HG02870 (cell line): ENCODE measurements around the gene KIF23.
A peak's percentile ranks its signal among the peaks of the same experiment; 100 is the strongest.

Experiments used
- ATAC-seq: cut with Tn5 transposase; IDR thresholded peaks from one replicate; pipeline ENCODE4 v1.9.1; 2021; ENCODE audit warnings: mild to moderate bottlenecking, moderate library complexity; ENCODE audit not compliant: unreplicated experiment

Gene KIF23

GRCh38 chr15:69394556-69395282 lies 19.4 kb upstream of the KIF23 start:
- ATAC-seq, result no peak

DNA sequence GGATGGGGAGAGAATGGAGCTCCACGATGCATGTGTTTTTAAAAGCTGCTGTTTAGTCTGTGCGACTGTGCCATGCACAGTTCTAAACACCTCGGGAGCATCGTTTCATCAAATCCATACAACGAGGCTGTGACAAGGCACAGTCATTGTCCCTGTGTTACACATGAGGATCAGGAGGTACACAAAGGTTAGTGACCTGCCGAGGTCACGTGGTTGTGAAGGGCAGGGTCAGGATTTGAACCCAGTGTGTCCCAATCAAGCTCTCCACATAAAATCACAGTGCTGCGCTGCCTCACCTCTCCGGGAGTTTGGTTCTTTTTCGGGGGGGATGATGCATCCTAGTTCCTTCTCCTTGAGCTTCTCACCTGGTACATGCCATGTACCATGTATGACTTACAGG lies 18.7 kb upstream of the KIF23 start:
- ATAC-seq, result no peak

- no peak for ATAC-seq
Measured at GRCh38 chr15:69395991-69396390, 18.2 kb upstream of the KIF23 start.

- no peak for ATAC-seq
Measured at GRCh38 chr15:69398491-69398891, 15.7 kb upstream of the KIF23 start.

- ATAC-seq, result no peak
Measured at GRCh38 chr15:69400850-69401249, 13.3 kb upstream of the KIF23 start.

DNA sequence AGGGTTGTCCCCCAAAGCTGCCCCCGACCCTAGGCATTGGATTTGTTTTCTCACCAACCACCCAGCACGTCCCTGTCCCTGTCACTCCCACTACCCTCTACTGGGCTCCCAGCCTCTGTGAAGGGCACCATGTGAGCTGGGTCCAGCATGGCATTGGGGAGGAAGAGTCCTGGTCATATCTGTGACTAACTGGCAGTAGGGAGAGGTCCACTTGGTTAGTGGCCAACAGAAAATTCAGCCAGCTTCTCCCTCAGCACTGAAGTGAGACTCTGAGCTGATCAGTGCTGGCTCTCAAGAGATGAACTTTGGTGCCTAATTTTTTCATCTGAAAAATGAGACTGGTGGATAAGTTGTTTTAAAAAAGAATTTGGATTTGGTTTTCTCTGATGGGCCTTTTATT lies 11.3 kb upstream of the KIF23 start:
- no peak for ATAC-seq

DNA sequence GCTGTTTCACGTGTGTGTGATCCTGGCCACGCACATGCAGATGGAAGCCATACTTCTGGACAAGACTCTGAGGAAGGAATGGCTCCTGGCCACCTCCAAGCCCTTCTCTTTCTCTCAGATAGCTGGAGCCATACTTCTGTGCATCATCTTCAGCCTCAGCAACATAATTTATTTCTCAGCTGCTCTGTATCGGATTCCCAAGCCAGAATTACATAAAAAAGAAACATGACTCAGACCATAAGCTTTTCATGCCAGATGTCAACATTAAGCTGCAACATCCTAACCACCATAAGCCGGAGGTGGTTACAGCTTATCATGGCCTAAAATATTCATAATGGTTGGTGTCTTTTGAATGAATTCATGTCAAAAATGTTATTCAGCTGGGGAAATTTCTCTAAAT lies 10.6 kb upstream of the KIF23 start:
- ATAC-seq, result no peak

- no peak for ATAC-seq
Measured at GRCh38 chr15:69405110-69405509, 9.0 kb upstream of the KIF23 start.

DNA sequence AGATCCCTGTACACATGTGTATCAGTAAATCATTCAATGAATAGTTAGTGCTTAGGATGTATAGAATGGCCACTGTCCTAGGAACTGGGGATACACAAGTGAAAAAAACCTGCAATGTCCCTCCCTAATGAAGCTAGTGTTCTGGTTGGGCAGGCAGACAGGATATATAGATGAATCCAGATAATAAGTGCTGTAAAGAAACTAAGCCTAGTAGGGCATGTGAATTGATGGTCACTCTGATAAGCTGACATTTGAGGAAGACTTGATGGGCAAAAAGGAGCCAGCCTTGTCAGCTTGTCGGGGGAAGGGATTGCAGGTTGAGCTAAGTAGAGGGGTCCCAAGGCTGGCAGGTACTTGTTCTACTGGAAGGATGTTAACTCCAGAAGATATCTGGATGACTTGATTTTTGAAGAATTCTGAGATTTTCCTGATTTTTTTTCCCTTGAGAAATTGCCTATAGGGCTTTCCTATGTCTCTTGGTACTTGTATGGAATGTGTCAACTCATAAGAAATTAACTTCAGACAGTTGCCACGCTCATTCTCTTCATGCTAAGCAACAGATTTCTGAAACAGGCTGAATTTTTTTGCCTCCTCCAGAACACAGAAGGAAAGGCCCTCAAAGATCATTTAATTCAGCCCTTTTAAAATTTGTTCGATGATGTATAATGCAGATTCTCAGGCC lies 6.3 kb upstream of the KIF23 start:
- ATAC-seq, result no peak

DNA sequence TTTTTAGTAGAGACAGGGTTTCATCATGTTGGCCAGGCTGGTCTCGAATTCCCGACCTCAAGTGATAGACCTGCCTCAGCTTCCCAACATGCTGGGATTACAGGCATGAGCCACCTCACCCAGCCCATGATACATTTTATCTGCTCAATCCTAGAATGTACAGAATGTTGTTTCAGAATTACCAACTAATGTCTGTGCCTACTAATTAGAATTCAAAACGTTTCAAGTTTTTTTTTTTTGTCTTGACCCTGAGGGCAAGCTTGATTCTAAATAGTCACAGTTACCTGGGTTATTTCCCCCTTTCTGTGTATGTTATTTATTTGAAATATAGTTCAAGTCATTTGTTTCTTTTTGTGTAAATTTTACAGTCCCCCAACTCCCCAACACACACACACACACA lies 5.3 kb upstream of the KIF23 start:
- ATAC-seq, result no peak

GRCh38 chr15:69410248-69410874 lies 3.8 kb upstream of the KIF23 start:
- ATAC-seq, result no peak

GRCh38 chr15:69412274-69412673 lies 1.9 kb upstream of the KIF23 start:
- no peak for ATAC-seq

- no peak for ATAC-seq
Measured at GRCh38 chr15:69412701-69413100, 1.4 kb upstream of the KIF23 start.

DNA sequence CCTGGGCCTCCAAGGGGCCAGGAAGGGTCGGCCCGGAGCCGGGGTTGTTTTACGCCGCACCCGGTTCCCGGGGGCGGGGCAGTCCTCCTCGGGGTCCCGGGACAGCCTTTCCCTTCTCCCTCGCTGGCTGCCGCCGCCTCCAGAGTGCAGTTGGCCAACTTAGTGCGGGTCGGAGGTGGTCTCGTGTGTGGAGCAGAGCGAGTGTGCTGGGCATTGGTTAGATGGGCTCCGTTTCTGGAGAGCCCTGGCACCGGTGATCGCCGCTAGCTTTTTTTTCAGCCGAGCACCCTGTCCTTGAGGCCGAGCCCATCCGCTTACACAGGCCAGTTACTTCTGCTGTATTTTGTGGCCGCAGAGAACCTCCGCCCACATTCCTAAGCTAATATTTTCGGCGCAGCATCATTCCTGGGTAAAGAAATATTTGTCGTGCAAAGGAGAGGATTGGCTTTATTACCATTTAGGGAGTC lies 585 bp downstream of the KIF23 start:
- peak; percentile 31 for ATAC-seq

DNA sequence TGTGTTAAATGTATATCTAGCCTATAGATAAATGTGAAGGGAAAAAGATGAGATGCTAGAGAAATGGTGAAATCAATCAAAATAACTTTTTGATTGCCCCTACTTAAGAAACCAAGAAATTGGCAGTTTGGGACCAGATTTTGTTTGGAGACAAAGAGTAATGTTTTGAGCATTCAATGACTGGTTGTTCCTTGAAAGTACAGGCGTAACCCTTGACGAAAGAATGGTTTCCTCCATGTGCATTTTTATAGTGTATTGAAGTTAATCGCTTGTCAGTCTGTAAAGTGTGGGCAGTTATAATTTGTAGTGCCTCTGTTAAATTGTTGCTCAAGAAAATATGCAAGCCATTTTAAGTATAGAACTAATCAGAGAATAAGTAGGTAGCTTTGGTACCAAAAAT lies 1.2 kb downstream of the KIF23 start:
- no peak for ATAC-seq

- ATAC-seq, result no peak
Measured at GRCh38 chr15:69417581-69417980, 3.4 kb downstream of the KIF23 start.

DNA sequence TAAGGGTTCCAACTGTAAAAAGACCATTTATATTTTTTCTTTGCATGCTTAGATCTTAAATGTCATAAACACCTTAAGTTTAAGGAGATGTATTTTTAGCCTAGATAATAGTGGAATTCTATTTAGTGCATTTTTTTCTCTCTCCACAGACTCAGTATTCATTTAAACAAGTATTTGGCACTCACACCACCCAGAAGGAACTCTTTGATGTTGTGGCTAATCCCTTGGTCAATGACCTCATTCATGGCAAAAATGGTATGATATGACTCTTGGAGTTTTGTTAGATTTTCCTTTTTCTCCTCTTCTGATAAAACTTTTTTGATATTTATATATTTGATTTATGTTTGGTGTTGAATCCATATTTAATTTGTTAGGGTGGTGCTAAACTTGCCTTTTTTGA lies 7.3 kb downstream of the KIF23 start:
- no peak for ATAC-seq

DNA sequence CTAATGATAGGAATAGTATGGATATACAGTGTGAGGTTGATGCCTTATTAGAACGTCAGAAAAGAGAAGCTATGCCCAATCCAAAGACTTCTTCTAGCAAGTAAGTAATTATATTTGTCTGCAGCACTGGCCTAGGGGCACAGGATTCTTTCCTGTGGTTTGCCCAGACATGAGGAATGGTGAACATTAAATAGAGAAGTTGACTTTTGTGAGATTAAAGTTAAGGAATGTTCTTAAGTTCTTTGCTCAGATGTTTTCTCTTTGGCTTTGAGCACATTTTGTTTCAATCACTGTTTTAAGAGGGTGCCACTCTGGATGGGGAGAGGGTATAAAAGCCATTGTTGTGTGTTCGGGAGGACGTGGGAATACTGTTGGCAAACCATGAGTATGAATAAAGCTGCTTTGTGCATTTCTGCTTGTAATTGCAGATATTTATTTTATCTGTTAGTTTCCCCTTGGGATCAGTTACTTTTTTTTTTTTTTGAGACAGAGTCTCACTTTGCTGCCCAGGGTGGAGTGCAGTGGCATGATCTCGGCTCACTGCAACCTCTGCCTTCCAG lies 8.3 kb downstream of the KIF23 start:
- no peak for ATAC-seq

- ATAC-seq, result no peak
Measured at GRCh38 chr15:69424001-69424400, 9.9 kb downstream of the KIF23 start.

- ATAC-seq, result no peak
Measured at GRCh38 chr15:69424748-69425413, 10.7 kb downstream of the KIF23 start.

- ATAC-seq, result no peak
Measured at GRCh38 chr15:69433831-69434230, 19.7 kb downstream of the KIF23 start.
